HPDE6-E6E7 (cell line): ENCODE results near the gene CDC14A.

Experiments used
- DNase-seq: peaks from one replicate; pipeline ENCODE4 v3.0.0; 2011; ENCODE audit warnings: missing footprints; ENCODE audit errors: extremely low spot score

CDC14A gene

DNA sequence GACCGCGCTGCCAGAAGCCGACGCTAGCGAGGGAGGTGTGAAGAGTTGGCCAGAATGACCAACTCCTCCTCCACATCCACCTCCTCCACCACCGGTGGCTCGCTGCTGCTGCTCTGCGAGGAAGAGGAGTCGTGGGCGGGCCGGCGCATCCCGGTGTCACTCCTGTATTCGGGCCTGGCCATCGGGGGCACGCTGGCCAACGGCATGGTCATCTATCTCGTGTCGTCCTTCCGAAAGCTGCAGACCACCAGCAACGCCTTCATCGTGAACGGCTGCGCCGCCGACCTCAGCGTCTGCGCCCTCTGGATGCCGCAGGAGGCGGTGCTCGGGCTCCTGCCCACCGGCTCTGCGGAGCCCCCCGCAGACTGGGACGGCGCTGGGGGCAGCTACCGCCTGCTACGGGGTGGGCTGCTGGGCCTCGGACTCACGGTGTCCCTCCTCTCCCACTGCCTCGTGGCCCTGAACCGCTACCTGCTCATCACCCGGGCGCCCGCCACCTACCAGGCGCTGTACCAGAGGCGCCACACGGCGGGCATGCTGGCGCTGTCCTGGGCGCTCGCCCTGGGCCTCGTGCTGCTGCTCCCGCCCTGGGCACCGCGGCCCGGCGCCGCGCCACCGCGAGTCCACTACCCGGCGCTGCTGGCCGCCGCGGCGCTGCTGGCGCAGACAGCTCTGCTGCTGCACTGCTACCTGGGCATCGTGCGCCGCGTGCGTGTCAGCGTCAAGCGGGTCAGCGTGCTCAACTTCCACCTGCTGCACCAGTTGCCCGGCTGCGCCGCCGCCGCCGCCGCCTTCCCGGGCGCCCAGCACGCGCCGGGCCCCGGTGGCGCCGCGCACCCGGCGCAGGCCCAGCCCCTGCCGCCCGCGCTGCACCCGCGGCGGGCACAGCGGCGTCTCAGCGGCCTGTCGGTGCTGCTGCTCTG is 186.9 kb downstream of the CDC14A start:
- no peak for DNase-seq

DNA sequence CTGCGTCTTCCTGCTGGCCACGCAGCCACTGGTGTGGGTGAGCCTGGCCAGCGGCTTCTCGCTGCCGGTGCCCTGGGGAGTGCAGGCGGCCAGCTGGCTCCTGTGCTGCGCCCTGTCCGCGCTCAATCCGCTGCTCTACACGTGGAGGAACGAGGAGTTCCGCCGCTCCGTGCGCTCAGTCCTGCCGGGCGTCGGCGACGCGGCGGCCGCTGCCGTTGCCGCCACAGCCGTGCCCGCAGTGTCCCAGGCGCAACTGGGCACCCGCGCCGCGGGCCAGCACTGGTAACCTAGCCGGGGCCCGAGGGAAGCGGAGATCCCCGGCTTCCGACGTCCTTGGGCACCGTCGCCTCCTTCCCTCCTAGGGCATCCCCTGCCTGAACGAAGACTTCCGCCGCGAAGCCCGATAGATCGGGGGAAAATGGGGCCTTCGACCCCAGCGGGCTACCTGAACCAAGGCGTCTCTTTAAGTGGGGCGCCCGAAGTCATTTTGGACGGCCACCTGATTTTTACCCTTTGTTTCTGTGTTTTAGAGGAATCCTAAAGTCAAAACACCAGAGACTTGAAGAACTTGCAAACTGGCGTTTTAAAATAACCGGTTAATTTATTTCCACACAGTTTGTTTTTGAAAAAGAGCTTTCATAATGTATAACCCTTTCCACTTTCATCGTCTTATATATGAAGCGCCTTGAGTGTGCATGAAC is 187.7 kb downstream of the CDC14A start:
- DNase-seq: no peak

DNA sequence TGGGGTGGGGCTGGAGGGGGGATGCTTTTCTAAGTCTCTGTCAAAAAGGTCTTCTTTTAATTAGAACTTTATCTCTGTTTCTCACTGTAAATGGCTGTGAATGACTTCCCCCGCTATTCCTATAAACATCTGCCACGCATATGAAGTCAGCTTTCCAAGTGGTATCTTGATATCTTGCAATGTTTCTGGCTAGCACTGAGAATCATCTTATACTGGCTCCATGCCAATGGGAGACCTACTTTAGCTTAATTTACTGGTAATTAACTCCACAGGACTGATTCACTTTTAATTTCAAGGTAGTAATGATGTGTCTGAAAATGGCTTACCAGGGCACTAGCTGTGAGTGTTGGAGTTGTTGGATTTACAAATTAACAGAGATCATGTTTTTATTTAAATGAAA is 190.0 kb downstream of the CDC14A start:
- no peak for DNase-seq

DNA sequence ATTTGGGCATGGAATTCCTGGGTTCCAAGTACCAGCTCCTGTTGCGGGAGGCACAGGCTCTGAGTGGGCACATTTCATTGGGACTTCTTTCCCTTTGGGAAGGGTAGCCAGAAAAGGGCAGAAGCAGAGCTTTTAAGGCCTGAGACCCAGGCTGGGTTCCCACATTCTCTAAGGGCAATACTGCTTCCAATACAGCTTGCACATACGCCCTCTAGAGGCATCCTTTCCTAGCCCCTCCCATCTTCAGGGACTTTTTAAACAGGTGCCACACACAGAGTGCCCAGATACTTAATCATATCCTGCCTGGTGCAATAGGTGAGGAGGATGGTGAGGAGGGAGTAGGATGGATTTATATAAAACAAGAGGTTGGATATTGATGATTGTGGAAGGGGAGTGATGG is 191.3 kb downstream of the CDC14A start:
- no peak for DNase-seq

DNA sequence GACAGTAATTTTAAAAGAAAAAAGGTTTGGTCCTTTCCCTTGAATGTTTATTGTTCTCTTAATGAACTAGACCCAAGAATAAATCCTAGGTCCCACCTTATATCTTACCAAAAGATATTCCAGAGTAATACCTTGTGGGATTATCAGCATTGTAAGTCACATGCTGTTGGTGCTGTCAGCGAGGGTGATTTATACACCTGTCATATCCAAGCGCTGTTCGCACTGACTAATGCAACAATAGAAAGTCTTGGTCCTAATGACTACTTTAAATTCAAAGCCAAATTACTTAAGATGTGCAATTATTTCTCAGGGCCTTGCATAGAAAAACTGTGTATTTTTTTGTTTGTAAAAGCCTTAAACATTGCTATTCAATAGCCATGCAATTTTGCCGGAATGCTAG is 192.5 kb downstream of the CDC14A start:
- no peak for DNase-seq

DNA sequence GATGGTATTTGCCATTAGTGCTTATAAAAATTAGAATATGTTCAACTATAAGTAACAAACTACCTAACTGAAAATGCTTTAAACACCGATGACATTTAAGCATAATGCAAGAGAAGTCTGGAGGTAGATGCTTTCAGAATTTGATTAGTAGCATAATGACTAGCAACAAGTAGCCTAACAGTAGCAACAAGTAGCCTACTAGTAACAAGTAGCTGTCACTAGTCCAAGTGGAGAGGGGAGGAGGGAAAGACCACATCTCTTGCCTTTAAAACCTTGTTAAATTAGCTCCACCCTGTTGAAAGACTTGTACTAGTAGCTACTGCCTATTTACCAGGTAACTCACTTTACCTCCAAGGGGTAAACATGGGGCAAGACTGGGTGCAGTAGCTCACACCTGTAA is 193.5 kb downstream of the CDC14A start:
- no peak for DNase-seq

DNA sequence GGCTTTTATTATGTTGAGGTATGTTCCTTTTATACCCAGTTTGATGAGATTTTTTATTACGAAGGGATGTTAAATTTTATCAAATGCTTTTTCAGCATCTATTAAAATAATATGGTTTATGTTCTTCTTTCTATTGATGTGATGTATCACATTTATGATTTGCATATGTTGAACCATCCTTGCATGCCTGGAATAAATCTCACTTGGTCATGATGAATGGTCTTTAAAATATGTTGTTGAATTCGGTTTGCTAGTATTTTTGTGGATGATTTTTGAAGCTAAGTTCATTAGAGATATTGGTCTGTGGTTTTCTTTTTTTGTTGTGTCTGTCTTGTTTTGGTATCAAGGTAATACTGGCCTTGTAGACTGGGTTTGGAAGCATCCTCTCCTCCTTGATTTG is 199.7 kb downstream of the CDC14A start:
- no peak for DNase-seq

DNA sequence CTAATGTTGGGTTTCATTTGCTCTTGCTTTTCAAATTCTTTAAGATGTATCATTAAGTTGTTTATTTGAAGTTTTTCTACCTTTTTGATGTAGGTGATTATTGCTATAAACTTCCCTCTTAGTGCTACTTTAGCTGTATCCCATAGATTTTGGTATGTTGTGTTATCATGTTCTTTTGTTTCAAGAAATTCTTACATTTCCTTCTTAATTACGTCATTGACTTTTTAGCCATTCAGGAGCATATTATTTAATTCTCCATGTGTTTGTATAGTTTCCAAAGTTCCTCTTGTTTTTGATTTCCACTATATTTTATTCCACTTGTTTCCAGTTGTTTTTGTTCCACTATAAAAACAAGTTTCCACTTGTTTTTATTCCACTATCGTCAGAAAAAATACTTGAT is 200.6 kb downstream of the CDC14A start:
- DNase-seq: no peak

DNA sequence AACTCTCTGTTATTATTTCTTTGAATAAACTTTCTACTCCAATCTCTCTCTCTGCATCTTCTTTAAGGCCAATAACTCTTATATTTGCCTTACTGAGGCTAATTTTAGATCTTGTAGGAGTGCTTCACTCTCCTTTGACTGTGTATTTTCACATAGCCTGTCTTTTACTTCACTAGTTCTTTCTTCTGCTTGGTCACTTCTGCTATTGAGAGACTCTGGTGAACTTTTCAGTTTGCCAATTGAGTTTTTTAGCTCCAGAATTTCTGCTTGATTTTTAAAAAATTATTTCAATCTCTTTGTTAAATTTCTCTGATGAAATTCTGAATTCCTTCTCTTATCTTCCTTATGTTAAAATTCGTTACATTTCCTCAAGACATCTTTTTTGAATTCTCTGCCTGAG is 203.9 kb downstream of the CDC14A start:
- no peak for DNase-seq

DNA sequence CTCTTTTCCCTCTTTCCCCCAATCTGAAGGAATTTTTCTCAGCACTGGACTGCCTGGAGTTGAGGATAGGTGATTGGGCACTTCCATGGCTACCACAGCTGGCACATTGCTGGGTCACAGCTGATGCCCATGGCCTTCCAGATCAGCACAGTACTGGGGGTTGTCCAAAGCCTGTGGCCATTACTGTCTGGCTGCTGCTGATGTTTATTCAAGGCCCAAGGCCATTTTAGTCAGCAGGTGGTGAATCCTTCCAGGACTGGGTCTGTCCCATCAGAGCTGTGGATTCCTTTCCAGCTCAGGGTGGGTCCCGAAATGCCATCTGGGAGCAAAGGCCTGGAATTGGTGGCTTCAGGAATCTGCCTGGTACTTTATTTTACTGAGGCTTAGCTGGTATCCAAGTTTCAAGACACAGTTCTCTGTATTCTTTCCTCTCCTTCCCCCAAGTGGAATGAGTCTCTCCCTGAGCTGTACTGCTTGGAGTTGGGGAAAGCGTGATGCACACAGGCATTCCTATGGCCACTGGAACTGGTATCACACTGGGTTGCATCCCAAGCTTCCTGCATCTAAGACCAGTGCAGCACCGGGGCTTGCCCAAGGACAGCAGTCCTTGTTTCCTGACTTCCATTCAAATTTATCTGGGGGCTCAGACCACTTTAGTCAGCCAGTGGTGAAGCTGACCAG is 204.8 kb downstream of the CDC14A start:
- DNase-seq: no peak

DNA sequence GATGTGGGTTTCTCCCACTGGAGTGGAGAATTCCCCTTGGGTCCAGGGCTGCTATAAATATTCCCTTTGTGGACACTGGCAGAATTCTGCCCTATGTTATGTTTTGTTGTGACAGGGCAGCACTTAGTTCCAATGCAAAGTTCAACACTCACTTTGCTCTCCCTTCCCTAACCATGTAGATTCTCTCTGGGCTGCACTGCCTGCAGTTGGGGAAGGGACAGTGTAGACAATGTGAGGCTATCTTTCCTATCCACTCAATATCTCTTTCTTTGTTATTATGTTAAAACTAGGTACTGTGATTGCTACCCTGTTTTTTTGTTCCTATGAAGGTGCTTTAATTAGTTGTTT is 205.3 kb downstream of the CDC14A start:
- no peak for DNase-seq

DNA sequence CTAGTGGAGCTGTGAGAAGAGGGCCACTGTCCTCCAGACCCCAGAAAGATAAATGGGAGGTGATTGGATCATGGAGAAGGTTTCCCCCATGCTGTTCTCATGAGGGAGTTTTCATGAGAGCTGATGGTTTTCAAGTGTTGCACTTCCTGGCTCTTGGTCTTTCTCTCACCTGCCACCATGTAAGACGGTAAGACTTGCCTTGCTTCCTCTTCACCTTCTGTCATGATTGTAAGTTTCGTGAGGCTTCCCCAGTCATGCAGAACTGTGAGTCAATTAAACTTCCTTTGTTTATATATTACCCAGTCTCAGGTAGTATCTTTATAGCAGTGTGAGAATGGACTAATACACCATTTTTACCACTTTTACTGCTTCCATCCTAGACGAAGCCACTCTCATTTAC is 213.2 kb downstream of the CDC14A start:
- no peak for DNase-seq

DNA sequence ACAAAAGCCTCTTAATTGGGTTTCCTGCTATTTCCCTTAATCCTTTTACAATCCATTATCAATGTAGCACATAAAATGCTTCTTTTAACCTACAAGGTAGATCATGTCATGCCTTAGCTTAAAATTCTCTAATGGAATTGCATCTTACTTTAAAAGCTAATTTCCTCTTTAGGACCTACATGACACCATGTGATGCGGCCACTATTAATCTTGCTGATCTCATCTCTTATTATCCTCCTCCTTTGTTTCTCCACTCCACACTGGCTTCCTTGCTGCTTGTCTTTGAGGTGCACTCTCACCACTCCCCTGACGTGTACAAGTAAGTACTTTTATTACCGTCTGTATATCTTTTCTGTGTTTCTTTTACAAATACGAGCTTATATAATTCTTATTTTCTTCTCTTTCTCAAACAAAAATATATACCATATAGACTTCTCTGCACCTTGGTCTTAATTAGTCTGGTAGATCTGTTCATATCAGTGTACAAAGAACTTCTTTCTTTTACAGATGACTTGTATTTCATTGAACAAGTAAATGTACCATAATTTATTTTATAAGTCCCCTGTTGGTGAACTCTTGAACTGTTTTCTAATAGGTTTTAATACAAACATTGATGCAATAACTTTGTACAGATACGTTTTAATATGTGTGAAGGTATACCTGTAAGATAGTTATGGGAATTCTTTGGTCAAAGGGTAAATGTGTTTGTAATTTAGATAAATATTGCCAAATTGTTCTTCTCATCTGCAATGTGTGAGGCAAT is 213.8 kb downstream of the CDC14A start:
- no peak for DNase-seq

DNA sequence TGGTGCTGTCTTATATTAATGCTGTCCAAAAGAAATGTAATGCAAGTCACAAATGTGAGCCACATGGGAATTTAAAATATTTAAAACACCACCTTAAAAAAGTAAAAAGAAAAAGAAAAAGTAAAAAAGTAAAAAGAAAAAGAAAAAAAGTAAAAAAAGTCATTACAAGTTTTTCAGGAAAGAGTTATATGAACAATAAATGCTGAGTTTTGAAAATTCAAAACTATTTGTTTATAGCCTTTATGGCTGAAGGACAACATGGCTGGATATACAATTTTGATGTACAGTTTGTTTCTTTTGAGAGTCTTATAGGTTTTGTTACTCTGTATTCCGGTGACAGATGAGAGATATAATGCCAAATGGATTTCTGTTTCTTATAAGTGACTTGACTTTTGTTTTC is 214.8 kb downstream of the CDC14A start:
- no peak for DNase-seq
